Measurements from ENCODE around the gene FBXO42.
"Not testable (repeated sequence)": the region's sequence is repeated elsewhere in the genome, so short reads cannot be mapped to it uniquely, and the experiment has no call there.

FBXO42 gene

GRCh38 chr1:16241221-16241708 is 111.0 kb downstream of the FBXO42 start:
- DNase-seq: no peak

DNA sequence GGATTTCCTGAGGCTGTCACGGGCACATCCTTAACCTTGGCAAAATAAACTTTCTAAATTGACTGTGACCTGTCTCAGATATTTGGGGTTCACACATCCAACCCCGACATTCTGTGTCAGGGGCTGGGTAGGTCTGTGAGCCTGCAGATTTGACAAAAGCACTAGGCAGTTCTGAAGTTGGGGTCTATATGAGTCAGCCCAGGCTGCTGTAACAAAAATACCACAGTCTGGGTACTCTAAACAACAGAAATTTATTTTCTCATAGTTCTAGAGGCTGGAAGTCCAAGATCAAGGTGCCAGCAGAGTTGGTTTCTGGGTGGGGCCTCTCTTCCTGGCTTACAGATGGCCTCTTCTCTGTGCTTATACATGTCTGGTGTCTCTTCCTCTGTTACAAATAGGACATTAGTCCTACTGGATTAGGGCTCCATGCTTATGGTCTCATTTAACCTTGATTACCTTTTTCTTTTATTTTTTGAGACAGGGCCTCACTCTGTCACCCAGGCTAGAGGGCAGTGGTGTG is 112.2 kb downstream of the FBXO42 start:
- no peak for DNase-seq

- DNase-seq: no peak
Measured at GRCh38 chr1:16237343-16237830, 114.9 kb downstream of the FBXO42 start.

- DNase-seq: no peak
Measured at GRCh38 chr1:16236511-16237342, 115.6 kb downstream of the FBXO42 start, which contains the start of gene CPLANE2. Gene CPLANE2, minus strand, starts transcription at chr1:16237183. Its CDS starts 441 bp downstream, at chr1:16236742.

- no peak for DNase-seq
Measured at GRCh38 chr1:16235944-16236510, 116.3 kb downstream of the FBXO42 start.

DNA sequence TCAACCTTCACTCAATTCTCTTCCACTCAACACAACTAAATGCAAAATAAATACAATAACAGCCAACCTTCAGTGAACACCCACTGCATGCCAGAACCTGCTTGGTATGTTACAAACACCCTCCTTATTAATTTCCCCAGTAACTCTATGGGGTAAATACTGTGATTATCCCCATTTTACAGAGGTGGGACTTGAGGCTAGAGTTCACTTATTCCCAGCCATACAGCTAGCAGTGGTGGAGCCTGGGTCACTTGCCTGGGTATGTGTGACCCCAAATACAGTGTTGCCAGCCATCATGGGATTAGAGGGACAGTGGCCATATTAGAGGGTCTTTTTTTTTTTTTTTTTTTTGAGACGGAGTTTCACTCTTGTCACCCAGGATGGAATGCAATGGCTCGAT is 116.9 kb downstream of the FBXO42 start:
- DNase-seq: no peak

GRCh38 chr1:16233431-16233830 is 118.8 kb downstream of the FBXO42 start:
- no peak for DNase-seq

DNA sequence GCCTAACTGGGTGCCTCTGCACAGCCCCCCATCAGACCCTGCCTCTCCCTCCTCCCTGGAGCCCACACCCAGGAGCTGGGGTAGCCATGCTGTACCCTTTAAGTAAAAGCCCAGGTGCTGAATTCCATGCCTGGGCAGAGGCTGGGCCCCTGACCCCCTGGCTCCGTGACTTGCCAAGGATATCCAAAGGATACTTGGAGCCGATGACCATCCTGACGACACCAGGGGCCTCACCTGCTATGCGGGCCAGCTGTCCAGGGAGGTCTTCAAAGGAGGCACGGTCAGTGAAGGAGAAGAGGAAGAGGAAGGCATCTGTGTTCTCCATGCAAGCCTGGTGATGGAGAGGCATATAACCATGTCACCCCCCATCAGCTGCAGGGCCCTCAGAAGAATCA is 120.0 kb downstream of the FBXO42 start:
- DNase-seq: no peak

- DNase-seq: no peak
Measured at GRCh38 chr1:16231331-16232315, 120.7 kb downstream of the FBXO42 start.

- DNase-seq: no peak
Measured at GRCh38 chr1:16230744-16231143, 121.5 kb downstream of the FBXO42 start.

DNA sequence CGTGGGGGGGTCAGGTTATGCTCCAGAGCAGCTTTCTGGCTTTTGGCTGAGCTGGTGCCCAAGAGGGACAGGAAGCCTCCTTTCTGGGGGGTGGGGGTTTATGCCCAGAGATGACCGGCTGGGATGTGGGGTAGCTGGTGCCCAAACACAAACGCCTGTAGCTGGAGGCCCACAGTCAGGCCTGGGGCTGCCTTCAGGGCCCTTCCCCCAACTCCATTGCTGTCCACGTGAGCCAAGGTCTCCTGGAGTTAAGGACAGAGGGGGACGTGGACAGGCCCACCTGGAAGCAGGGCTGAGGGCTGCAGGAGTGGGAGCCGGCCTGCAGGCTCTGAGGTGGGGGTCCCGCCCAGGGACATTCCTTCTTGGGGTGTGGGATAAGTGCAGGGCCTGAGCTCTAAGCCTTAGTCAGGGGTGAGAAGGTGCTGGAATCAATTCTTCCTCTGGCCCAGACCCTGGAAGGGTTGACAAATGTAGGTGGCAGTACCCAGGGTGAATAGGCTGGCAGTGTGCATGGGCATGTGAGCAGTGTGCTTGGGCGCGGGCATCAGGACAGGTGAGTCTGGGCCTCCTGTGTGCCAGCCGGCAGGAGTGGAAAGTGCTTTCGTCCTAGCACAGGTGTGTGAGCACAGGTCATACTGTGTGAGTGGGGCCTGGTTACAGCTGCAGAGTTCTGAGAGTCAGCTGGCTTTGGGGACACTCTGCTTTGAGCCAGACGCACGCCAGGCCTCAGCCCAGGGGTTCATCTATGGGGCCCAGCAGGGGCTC is 122.1 kb downstream of the FBXO42 start:
- no peak for DNase-seq

- no peak for DNase-seq
Measured at GRCh38 chr1:16226490-16227179, 125.6 kb downstream of the FBXO42 start.

GRCh38 chr1:16226129-16226489 is 126.2 kb downstream of the FBXO42 start:
- no peak for DNase-seq

DNA sequence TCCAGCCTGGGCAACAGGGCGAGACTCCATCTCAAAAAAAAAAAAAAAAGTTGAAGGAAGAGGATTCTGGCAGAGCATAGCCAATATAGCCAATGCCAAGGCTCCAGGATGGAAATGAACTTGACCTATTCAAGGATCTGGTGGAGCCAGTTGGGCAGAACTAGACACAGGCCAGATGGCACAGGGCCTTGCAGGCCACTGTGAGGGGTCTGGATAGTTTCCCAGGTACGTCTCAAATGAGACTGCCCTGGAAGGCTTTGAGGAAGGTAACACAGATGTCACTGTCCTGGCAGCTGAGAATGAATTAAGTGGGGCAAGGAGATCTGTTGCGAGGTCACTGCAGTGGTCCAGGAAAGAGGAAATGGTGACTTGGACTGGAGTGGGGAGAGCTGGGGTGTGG is 127.8 kb downstream of the FBXO42 start:
- DNase-seq: no peak

GRCh38 chr1:16222716-16223115 is 129.6 kb downstream of the FBXO42 start:
- not testable (repeated sequence) for DNase-seq

GRCh38 chr1:16221499-16221898 is 130.8 kb downstream of the FBXO42 start:
- DNase-seq: no peak

DNA sequence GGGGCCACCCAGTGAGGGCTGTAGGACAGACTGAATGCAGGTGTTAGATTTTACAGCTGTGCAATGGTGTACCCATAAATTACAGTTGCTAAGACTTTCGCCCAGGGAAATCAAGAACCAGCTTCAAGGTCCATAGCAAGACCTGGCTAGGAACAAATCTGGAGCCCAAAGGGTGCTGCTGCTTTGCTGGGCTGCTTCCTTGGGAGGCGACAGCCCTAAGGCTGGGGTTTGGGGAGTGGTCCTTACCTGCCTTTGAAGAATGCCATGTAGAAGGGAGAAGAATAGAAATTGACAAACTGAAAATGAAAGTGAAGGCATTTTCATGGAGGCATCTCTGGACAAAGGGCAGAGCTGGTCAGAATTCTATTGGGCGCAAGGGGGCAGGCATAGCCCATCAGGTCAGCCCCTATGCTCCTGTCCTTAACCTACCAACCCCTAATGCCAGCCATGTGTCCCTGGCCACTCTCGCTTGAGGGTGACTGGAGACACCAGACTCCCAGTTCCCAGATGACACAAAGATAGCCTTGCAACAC is 132.2 kb downstream of the FBXO42 start:
- DNase-seq: peak; percentile 79

- DNase-seq: no peak
Measured at GRCh38 chr1:16218674-16219071, 133.6 kb downstream of the FBXO42 start.

DNA sequence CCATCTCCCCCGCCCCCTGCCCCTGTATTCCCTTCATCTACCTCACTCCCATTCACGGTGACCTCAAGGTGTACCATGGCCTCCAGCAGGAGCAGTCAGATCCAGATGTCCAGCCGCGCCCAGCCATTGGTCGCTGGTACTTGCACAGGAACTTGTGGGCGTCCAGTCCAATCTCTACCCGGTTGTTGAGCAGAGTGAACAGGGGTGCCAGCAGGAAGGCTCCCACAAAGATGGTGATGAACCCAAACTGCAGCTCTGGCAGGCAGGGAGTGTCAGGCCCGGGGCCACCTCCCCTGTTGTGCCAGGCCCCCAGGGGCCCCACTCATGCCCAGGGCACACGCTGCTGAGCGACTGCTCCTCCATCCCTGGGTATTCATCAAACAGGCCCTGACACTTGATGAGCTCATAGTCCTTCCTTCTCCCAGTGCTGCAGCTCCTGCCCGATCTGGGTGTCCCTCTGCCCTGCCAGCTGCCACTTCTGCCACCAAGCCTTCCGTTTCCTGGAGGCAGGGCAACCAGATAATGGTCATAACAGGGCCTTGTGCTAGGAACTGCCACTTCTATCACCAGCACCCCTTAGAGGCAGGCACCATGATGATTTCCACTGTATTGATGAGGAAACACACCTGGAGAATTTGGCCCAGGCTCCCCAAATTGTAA is 134.1 kb downstream of the FBXO42 start:
- no peak for DNase-seq

DNA sequence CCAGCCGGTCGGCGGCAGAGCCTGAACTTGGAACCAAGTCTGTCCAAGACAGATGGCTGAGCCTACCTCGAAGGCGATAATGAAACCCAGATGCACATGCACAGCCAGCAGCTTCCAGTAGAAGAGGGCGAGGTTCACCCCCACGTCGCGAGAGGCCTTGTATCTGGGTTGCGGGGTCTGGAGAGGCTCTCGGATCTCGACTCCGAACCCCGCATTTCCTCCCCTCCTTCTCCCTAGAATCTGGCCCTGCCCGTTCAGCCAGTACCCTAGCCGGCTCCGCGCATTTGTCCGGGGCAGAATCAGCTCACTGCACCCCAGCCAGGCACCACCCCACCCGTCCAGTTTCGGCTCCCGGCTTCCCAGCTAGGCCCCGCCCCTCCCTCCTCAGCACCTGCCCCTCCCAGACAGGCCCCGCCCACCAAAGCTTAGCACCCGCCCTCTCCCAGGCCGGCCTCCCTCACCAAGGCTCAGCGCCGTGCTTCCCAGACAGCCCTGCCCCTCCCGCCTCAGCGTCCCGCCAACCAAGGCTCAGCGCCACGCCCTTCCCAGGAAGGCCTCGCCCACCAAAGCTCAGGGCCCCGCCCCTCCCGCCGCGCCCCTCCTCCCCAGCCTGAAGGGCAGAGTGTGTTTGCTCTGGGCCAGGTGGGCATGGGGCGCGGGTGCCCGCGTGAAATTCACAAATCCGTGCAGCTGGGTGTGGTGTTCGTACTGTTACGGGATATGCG is 135.1 kb downstream of the FBXO42 start:
- DNase-seq: peak; percentile 97
